Mucosa of descending colon (tissue), 3 donors: ENCODE measurements around the gene FLT4. TPM values are rescaled to one million over a fixed set of nuclear protein-coding genes. Genes with fewer than 3 reads are reported as not detected.
"Not testable (repeated sequence)": the region's sequence is repeated elsewhere in the genome, so short reads cannot be mapped to it uniquely, and the experiment has no call there.

ENCODE experiments used
- ATAC-seq: fragments of 200-7000 bp; cut with Tn5 transposase; one replicate; pipeline ENCODE4 v1.9.1; 2020; ENCODE audit warnings: mild to moderate bottlenecking, moderate library complexity
- DNase-seq, 3 donors: peaks; one replicate each; pipeline ENCODE4 v3.0.0-alpha.2; 2020
- H3K36me3 ChIP-seq: fragments of 200-600 bp; one replicate; pipeline ENCODE4 v1.8.0; 2021; ENCODE audit warnings: low read depth, mild to moderate bottlenecking
- H3K4me1 ChIP-seq: fragments of 200-600 bp; one replicate; pipeline ENCODE4 v1.8.0; 2021; ENCODE audit warnings: low read depth, mild to moderate bottlenecking
- H3K4me3 ChIP-seq: fragments of 200-600 bp; one replicate; pipeline ENCODE4 v1.8.0; 2021; ENCODE audit warnings: mild to moderate bottlenecking
- H3K9me3 ChIP-seq: fragments of 200-600 bp; one replicate; pipeline ENCODE4 v1.8.0; 2021; ENCODE audit warnings: mild to moderate bottlenecking
- intact Hi-C, 2 donors: fragments of 100-400 bp; cut with DNase I in 1 of 2; cut with micrococcal nuclease in 1 of 2; formaldehyde crosslinking; loops; one replicate each; pipeline versions ENCODE4 v1.11.0 to v1.11.1; 2022; cut with DNase I, micrococcal nuclease
- total RNA-seq, 3 donors: library from RNA; stranded (reverse); fragmentation: NEBNext Ultra II Directional in 2 of 3; extraction: Animal tissue kit (Norgen Biotek cat#: 25700) in 2 of 3; gene quantifications; one replicate each; pipeline versions ENCODE4 v1.2.1 to v1.2.4, GENCODE V29; 2021 to 2023
- TF ChIP-seq, protein P1 (sequence below): fragments of 200-600 bp; IDR thresholded peaks from one replicate; pipeline ENCODE4 v1.8.0; 2022; ENCODE audit warnings: antibody characterized with exemption, mild to moderate bottlenecking
- donor health status: DM: no; HTN: no; CAD: no; lungs with moderate emphysema.
- donor health status: DM: no; HTN: no; CAD: no.
- donor health status: DM: no; HTN: yes; CAD: no.

Gene FLT4
- total RNA-seq, 3 donors from 2014 or later = 2.8 to 9.7 (median 6.0) TPM

DNA sequence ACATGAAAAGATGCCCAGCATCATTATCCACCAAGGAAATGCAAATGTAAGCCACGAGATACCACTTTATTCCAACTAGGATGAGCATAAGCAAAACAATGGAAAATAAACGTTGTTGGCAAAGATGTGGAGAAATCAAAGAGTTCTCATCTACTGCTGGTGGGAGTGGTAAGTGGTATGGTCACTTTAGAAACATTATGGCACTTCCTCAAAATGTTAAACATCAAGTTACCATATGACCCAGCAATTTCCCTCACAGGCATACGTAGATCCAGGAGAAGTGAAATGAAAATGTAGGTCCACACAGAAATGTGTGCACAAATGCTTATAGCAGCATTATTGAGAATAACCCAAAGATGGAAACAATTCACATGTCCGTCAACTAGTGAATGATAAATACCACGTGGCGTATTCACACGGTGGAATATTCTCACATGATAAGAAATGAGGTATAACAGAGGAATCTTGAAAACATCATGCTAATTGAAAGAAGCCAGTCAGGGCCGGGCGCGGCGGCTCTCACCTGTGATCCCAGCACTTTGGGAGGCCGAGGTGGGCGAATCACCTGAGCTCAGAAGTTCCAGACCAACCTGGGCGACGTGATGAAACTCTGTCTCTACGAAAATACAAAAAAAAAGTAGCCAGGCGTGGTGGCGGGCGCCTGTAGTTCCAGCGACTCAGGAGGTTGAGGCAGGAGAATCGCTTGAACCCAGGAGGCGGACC, 16.4 kb upstream of the FLT4 start:
- intact Hi-C loops = no loop called here
- no peaks in the 10 kb centered on the region for H3K36me3 ChIP-seq
- ATAC-seq (no peak), DNase-seq (no peak)
- H3K4me3 ChIP-seq = no peak overlapping the region
- TF ChIP-seq, protein P1, sequence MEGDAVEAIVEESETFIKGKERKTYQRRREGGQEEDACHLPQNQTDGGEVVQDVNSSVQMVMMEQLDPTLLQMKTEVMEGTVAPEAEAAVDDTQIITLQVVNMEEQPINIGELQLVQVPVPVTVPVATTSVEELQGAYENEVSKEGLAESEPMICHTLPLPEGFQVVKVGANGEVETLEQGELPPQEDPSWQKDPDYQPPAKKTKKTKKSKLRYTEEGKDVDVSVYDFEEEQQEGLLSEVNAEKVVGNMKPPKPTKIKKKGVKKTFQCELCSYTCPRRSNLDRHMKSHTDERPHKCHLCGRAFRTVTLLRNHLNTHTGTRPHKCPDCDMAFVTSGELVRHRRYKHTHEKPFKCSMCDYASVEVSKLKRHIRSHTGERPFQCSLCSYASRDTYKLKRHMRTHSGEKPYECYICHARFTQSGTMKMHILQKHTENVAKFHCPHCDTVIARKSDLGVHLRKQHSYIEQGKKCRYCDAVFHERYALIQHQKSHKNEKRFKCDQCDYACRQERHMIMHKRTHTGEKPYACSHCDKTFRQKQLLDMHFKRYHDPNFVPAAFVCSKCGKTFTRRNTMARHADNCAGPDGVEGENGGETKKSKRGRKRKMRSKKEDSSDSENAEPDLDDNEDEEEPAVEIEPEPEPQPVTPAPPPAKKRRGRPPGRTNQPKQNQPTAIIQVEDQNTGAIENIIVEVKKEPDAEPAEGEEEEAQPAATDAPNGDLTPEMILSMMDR = no peak
- no peaks in the 10 kb centered on the region for H3K4me1 ChIP-seq
- H3K9me3 ChIP-seq = no peaks in the 10 kb centered on the region

DNA sequence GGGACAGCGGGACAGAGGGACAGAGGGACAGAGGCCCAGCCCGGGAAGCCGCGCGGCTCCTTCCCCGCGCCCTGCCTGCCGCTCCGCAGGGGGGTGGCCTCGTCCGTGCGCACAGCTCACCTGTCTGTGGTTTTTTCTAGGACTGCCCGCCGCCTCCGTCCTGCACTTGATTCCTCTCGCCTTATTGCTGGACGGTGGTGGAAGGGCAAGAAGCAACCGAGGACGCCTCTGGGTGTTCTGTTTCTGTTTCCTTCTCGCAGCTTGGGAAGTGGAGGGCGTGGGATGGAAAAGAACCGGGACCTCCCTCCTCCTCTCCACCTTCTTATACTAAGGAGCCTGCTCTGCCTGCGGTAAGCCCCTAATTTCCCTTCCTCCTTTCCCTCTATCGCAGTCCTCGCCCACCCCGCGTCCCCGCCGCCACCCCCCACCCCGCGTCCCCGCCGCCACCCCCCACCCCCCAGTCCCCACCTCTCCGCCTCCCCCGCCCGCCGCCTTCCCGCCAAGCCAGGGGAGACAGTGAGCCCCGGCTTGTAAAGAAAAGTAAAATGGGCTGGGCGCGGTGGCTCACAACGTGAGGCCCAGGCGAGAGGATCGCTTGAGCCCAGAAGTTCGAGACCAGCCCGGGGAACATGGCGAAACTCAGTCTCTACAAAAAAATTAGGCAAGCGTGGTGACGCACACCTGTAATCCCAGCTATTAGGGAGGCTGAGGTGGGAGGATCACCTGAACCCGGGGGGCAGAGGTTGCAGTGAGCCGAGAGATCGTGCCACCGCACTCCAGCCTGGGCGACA, 9.6 kb upstream of the FLT4 start:
- TF ChIP-seq, protein P1 = no peak
- no peak for DNase-seq
- intact Hi-C loops = no loop called here
- no peak overlapping the region for H3K4me3 ChIP-seq
- no peaks in the 10 kb centered on the region for H3K36me3 ChIP-seq
- H3K9me3 ChIP-seq = no peaks in the 10 kb centered on the region
- no peaks in the 10 kb centered on the region for H3K4me1 ChIP-seq
- ATAC-seq = no peak

DNA sequence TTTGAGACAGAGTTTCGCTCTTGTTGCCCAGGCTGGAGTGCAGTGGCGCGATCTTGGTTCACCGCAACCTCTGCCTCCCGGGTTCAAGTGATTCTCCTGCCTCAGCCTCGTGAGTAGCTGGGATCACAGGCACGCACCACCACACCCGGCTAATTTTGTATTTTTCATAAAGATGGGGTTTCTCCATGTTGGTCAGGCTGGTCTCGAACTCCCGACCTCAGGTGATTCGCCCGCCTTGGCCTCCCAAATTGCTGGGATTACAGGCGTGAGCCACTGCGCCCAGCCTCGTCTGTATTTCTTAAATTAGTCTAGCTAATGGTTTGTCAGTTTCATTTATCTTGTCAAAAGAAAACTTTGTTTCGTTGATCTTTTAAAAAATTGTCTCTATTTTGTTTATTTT, 5.8 kb upstream of the FLT4 start:
- intact Hi-C loops, DNase-seq, H3K4me1 ChIP-seq, H3K9me3 ChIP-seq, H3K36me3 ChIP-seq, H3K4me3 ChIP-seq, ATAC-seq: not testable (repeated sequence)

DNA sequence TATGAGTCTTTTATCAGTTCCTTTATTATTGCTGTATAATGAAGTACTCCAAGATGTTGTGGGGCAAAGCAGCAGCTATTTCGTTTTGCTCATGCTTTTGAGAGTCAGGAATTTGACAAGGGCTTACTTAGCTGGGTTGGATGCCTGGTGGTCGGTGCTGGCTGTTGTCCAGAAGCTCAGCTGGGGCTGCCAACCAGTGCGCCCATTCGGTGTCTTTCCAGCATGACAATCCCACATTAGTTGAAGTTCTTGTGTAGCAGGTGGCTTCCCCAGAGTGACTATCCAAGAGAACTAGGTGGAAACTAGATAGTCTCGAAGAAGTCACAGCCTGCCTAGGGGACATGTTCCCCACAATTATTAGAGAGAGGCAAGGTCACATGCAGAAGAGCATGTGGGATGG, 3.4 kb upstream of the FLT4 start:
- Histone ChIP-seq H3K4me3 (no peak overlapping the region), H3K9me3 (no peaks in the 10 kb centered on the region), H3K4me1 (peaks cover 9% of the 10 kb centered on the region), H3K36me3 (no peaks in the 10 kb centered on the region)
- intact Hi-C loops = no loop called here
- no peak for DNase-seq
- TF ChIP-seq, protein P1 = no peak
- ATAC-seq = no peak

DNA sequence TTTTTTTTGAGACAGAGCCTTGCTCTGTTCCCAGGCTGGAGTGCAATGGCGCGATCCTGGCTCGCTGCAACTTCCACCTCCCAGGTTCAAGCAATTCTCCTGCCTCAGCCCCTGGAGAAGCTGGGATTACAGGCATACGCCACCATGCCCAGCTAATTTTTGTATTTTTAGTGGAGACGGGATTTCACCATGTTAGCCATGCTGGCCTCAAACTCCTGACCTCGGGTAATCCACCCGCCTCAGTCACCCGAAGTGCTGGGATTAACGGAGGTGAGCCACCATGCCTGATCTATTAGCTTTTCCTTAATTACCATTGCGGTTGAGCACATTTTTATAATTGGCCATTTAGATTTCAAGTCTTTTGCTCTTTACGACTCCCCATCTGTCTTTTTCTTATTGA, 2.9 kb upstream of the FLT4 start:
- DNase-seq (no peak), ATAC-seq (no peak)
- H3K4me1 ChIP-seq = peaks cover 9% of the 10 kb centered on the region
- TF ChIP-seq, protein P1 = no peak
- no peaks in the 10 kb centered on the region for H3K36me3 ChIP-seq
- H3K4me3 ChIP-seq = no peak overlapping the region
- H3K9me3 ChIP-seq = no peaks in the 10 kb centered on the region
- intact Hi-C loops = no loop called here

DNA sequence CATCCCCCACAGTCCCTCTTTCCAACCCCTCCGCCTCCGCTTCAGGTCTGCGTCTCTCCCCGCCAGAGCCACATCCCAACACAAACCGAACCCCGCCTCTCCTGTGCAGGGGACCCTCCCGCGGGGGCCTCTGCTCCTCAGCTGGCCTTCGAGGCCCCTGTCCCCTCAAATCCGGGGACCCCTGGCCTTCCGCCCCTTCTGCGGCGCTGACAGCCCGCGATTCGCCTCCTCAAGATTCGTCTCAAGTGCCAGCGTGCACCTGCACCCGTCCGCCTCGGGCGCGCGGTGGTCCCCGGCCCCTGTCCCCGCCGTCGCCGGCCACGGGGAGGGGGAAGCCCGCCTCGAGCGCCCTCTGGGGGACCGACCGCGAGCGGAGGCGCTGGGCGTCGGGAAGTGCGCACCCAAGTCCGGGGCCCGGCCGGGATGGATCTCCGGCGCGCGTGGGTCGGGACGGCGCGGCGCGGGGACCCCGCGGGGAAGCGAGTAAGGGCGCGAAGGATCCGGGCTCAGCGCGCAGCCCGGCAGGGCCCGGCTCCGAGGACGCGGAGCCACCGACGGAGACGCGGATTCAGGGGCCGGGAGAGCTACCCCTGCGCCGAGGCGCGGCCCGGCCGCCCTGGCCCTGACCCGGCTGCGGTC, 623 bp downstream of the FLT4 start:
- no peak for DNase-seq
- intact Hi-C loops = no loop called here
- ATAC-seq = no peak
- no peaks in the 10 kb centered on the region for H3K9me3 ChIP-seq
- H3K36me3 ChIP-seq = no peaks in the 10 kb centered on the region
- TF ChIP-seq, protein P1 = no peak
- H3K4me3 ChIP-seq = no peak overlapping the region
- peaks cover 9% of the 10 kb centered on the region for H3K4me1 ChIP-seq
